HepG2 (cell line): ENCODE results near the gene NELFB. TPM values are rescaled to one million over a fixed set of nuclear protein-coding genes. Genes with fewer than 3 reads are reported as not detected.

Experiments
- EEA1 ChIP-seq: sonication (generic); formaldehyde crosslinking; IDR thresholded peaks from 2 replicates; pipeline ENCODE4 v1.5.1; 2020; ENCODE audit warnings: mild to moderate bottlenecking, missing genetic modification reagents, borderline replicate concordance
- HNRNPL ChIP-seq: fragments of 200-400 bp; formaldehyde crosslinking; IDR thresholded peaks from 2 replicates; pipeline ENCODE4 v1.6.1; 2017; ENCODE audit warnings: mild to moderate bottlenecking, low read depth, low read length
- KLF13 ChIP-seq: sonication (generic); formaldehyde crosslinking; IDR thresholded peaks from 2 replicates; pipeline ENCODE4 v1.4.0; 2020; ENCODE audit warnings: mild to moderate bottlenecking, missing genetic modification reagents
- RXRA ChIP-seq: sonication (generic); formaldehyde crosslinking; IDR thresholded peaks from 2 replicates; pipeline ENCODE4 v1.5.1; 2020; ENCODE audit warnings: missing genetic modification reagents
- SCMH1 ChIP-seq: sonication (generic); formaldehyde crosslinking; IDR thresholded peaks from 2 replicates; pipeline ENCODE4 v1.9.0; 2021; ENCODE audit warnings: missing genetic modification reagents, mild to moderate bottlenecking, borderline replicate concordance
- TAF15 ChIP-seq: fragments of 200-400 bp; formaldehyde crosslinking; IDR thresholded peaks from one replicate; pipeline ENCODE4 v1.6.1; 2018; ENCODE audit warnings: mild to moderate bottlenecking, low read depth, low read length; ENCODE audit not compliant: poor library complexity, severe bottlenecking
- YY1 ChIP-seq: IDR thresholded peaks from 2 replicates; pipeline ENCODE4 v1.6.1; 2011; ENCODE audit warnings: low read length, low read depth, moderate library complexity, mild to moderate bottlenecking; ENCODE audit not compliant: insufficient read depth, insufficient replicate concordance
- ZKSCAN5 ChIP-seq: sonication (generic); formaldehyde crosslinking; IDR thresholded peaks from 2 replicates; pipeline ENCODE4 v1.5.1; 2020; ENCODE audit warnings: mild to moderate bottlenecking, missing genetic modification reagents
- ZSCAN29 ChIP-seq: sonication (generic); formaldehyde crosslinking; conservative IDR thresholded peaks from 2 replicates; pipeline ENCODE4 v1.4.0; 2020; ENCODE audit warnings: mild to moderate bottlenecking, missing genetic modification reagents
- polyA plus RNA-seq, 8 experiments: library from polyadenylated mRNA; depleted of rRNA in 3 of 8; stranded (reverse) in 7 of 8; unstranded in 1 of 8; fragments of >200 nt; fragmentation: Illumina TruSeq in 4 of 8; extraction: Trizol in 4 of 8; gene quantifications; 2 replicates each; pipeline versions ENCODE4 v1.2.1 to v1.2.3, GENCODE V29; 2011 to 2016; ENCODE audit warnings: low read depth in 4 of 8, missing spikeins in 1 of 8, mixed read lengths in 1 of 8; ENCODE audit not compliant: insufficient read depth in 1 of 8
- total RNA-seq, 5 experiments: library from RNA; depleted of rRNA; stranded (reverse); fragments of >200 nt; fragmentation: Illumina TruSeq; extraction: Trizol; gene quantifications; 2 replicates each; pipeline ENCODE4 v1.2.3, GENCODE V29; 2016; ENCODE audit warnings: low read depth in 1 of 5
- TF ChIP-seq, protein P1 (sequence below): sonication (generic); formaldehyde crosslinking; IDR thresholded peaks from 2 replicates; pipeline ENCODE4; 2020; ENCODE audit warnings: missing genetic modification reagents, mild to moderate bottlenecking, borderline replicate concordance
- TF ChIP-seq, protein P2 (sequence below): sonication (generic); IDR thresholded peaks from 2 replicates; pipeline ENCODE4 v1.6.1; 2016; ENCODE audit warnings: low read depth, borderline replicate concordance
- TF ChIP-seq, protein P3 (sequence below): sonication (generic); formaldehyde crosslinking; IDR thresholded peaks from 2 replicates; pipeline ENCODE4 v1.4.0; 2020; ENCODE audit warnings: mild to moderate bottlenecking, missing genetic modification reagents, borderline replicate concordance

The NELFB gene
- total and polyA plus RNA-seq, 2 of the 13 experiments (the other 11 are each of a cell fraction or from before 2014, with no cell fraction given) = 26.5 to 45.8 TPM

DNA sequence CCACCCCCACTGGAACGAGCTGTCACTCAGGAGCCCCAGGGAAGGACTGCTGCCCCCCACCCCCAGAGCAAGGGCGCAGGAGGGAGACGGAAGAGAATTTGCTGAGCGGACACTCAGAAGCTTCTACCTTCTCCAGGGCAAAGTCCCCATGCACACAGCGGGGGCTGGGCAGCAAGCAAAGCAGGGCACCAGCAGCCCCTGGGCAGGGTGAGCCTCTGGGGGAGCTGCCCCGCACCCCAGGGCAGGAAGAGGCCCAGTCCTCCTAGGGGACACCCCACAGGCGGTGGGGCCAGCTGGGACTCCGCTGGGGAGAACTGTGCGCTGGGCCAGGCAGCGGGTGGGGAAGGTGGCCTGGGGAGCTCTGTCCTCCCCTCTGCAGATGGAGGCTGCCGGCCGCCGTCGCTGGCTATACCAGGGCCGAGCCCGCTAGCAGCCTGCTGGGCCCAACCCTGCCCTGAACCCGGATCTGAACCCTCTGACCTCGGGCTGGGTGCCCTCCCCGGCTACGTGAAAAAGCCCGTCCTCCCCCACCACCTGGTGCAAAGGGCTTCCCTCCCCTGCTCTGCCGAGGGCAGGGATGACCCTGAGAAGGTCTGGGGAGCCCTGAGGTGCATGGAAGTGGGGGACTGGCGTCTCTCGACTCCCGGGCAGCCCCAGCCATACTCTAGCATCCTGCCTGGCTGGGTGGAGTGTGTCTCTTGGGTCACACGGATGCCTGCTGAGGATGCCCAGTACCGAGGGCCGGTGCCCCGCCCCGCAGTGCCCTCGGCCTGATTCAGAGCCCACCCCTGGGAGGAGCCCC, 25.0 kb upstream of the NELFB start (continued):
- TF ChIP-seq TAF15 (peak; percentile 57), YY1 (peak; percentile 31), SCMH1 (CRISPR knock-in tag) (no peak), RXRA (CRISPR knock-in tag) (peak; percentile 83), KLF13 (CRISPR knock-in tag) (0 out of 2 replicates have a peak, but pooled peaks have one; percentile 33), EEA1 (CRISPR knock-in tag) (peak; percentile 8; the same call in 1 of the 2 replicates), HNRNPL (peak; percentile 98), ZSCAN29 (CRISPR knock-in tag) (peak; percentile 79), ZKSCAN5 (CRISPR knock-in tag) (no peak)
- TF ChIP-seq, protein P1, sequence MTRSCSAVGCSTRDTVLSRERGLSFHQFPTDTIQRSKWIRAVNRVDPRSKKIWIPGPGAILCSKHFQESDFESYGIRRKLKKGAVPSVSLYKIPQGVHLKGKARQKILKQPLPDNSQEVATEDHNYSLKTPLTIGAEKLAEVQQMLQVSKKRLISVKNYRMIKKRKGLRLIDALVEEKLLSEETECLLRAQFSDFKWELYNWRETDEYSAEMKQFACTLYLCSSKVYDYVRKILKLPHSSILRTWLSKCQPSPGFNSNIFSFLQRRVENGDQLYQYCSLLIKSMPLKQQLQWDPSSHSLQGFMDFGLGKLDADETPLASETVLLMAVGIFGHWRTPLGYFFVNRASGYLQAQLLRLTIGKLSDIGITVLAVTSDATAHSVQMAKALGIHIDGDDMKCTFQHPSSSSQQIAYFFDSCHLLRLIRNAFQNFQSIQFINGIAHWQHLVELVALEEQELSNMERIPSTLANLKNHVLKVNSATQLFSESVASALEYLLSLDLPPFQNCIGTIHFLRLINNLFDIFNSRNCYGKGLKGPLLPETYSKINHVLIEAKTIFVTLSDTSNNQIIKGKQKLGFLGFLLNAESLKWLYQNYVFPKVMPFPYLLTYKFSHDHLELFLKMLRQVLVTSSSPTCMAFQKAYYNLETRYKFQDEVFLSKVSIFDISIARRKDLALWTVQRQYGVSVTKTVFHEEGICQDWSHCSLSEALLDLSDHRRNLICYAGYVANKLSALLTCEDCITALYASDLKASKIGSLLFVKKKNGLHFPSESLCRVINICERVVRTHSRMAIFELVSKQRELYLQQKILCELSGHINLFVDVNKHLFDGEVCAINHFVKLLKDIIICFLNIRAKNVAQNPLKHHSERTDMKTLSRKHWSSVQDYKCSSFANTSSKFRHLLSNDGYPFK (CRISPR knock-in tag) = peak; percentile 55; the same call in 1 of the 2 replicates
- TF ChIP-seq, protein P2, sequence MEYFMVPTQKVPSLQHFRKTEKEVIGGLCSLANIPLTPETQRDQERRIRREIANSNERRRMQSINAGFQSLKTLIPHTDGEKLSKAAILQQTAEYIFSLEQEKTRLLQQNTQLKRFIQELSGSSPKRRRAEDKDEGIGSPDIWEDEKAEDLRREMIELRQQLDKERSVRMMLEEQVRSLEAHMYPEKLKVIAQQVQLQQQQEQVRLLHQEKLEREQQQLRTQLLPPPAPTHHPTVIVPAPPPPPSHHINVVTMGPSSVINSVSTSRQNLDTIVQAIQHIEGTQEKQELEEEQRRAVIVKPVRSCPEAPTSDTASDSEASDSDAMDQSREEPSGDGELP = peak; percentile 52; the same call in 1 of the 2 replicates
- TF ChIP-seq, protein P3, sequence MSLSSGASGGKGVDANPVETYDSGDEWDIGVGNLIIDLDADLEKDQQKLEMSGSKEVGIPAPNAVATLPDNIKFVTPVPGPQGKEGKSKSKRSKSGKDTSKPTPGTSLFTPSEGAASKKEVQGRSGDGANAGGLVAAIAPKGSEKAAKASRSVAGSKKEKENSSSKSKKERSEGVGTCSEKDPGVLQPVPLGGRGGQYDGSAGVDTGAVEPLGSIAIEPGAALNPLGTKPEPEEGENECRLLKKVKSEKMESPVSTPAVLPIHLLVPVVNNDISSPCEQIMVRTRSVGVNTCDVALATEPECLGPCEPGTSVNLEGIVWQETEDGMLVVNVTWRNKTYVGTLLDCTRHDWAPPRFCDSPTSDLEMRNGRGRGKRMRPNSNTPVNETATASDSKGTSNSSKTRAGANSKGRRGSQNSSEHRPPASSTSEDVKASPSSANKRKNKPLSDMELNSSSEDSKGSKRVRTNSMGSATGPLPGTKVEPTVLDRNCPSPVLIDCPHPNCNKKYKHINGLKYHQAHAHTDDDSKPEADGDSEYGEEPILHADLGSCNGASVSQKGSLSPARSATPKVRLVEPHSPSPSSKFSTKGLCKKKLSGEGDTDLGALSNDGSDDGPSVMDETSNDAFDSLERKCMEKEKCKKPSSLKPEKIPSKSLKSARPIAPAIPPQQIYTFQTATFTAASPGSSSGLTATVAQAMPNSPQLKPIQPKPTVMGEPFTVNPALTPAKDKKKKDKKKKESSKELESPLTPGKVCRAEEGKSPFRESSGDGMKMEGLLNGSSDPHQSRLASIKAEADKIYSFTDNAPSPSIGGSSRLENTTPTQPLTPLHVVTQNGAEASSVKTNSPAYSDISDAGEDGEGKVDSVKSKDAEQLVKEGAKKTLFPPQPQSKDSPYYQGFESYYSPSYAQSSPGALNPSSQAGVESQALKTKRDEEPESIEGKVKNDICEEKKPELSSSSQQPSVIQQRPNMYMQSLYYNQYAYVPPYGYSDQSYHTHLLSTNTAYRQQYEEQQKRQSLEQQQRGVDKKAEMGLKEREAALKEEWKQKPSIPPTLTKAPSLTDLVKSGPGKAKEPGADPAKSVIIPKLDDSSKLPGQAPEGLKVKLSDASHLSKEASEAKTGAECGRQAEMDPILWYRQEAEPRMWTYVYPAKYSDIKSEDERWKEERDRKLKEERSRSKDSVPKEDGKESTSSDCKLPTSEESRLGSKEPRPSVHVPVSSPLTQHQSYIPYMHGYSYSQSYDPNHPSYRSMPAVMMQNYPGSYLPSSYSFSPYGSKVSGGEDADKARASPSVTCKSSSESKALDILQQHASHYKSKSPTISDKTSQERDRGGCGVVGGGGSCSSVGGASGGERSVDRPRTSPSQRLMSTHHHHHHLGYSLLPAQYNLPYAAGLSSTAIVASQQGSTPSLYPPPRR (CRISPR knock-in tag) = 0 out of 2 replicates have a peak, but pooled peaks have one; percentile 69
